Activated gamma-delta T cell (primary cell): ENCODE data around the gene NSL1.
"Not testable (repeated sequence)": the region's sequence is repeated elsewhere in the genome, so short reads cannot be mapped to it uniquely, and the experiment has no call there.

ENCODE experiments used
- DNase-seq: peaks from one replicate; lab custom pipeline; 2025; lab: John Stamatoyannopoulos, UW

Gene NSL1

GRCh38 chr1:212749821-212750535, 41.6 kb downstream of the NSL1 start:
- no peak for DNase-seq

GRCh38 chr1:212746546-212746945, 45.0 kb downstream of the NSL1 start:
- DNase-seq: no peak

GRCh38 chr1:212745303-212745702, 46.3 kb downstream of the NSL1 start:
- DNase-seq: no peak

DNA sequence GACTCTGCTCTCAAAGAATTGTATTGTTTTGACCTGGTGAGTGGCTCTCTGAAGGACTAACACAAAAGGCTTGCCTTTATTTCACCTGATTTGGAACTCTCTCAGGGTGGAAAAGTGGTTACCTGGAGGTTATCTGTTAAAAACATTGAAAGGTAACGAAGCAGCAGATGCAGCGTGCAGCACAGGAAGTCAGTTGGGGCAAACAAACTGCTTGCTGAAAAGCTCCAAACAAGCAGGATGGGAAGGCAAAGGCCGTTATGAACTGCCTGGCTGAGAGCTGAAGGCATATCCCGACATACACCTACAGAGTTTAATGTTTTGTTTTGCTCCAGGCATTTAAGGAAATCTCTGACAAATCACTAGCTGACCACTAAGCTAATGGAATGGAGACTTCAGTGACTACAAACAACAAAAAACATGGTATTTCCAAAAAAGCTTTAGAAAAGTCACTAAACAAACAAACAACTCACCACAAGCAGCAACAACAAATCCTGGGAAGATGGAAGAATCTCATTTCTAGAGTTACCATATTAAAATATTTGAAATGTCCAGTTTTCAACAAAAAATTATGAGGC, 47.6 kb downstream of the NSL1 start:
- no peak for DNase-seq

- no peak for DNase-seq
Observed at GRCh38 chr1:212738330-212738729, 53.2 kb downstream of the NSL1 start.

DNA sequence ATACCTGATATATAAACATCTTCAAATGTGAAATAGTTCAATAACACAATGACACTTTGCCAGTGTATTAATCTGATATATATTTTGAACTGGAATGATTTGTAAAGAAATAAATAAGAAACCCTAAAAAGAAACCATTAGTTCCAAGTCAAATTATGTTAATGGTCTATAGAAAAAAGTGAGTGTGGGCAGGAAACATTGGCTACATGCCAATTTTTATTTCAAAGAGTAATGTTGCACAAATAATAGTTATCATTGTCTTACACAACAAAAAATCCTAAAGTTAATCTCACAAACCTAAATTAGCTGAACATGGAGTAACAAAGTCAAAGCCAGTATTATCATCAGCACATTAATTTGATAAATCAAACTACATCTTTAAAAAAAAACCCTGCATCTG, 54.0 kb downstream of the NSL1 start:
- no peak for DNase-seq

- DNase-seq: no peak
Observed at GRCh38 chr1:212733109-212733508, 58.5 kb downstream of the NSL1 start.

DNA sequence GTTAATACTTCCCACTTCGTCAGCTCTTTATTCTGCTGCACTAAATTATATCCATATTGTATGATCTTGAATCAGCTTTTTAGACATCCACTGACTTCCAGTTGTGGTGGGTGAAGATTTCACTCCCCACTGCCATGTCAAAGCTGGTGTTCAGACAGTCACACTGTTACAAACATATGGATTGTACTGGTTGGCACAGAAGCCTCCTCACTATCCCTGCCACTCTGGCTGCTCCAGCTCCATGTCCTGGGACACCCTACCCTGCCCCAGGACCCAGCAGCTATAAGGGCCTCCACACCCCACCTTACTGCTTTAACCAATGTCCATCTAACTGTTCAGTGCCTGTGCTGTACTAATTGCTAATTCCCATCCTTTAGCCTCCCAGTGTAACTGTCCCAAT, 59.9 kb downstream of the NSL1 start:
- no peak for DNase-seq

DNA sequence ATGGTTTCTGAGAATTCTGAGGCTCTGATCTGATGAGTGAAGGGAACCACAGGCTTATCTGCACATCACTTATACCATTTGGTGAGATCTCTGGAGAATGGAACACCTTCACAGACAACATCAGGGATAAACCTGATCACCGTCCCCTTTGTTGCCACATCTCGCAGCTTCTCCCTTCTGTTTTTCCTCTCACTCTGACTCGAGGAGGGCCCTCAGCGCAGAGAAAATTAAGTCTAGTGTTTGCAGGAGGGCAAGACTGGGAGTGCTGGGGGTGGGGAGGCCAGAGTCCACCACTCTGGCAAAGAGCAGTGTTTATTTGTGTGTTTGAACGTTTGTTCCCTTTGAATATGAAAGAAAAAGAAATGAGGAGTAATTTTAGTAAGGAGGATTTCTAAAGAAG, 63.0 kb downstream of the NSL1 start:
- DNase-seq: no peak

DNA sequence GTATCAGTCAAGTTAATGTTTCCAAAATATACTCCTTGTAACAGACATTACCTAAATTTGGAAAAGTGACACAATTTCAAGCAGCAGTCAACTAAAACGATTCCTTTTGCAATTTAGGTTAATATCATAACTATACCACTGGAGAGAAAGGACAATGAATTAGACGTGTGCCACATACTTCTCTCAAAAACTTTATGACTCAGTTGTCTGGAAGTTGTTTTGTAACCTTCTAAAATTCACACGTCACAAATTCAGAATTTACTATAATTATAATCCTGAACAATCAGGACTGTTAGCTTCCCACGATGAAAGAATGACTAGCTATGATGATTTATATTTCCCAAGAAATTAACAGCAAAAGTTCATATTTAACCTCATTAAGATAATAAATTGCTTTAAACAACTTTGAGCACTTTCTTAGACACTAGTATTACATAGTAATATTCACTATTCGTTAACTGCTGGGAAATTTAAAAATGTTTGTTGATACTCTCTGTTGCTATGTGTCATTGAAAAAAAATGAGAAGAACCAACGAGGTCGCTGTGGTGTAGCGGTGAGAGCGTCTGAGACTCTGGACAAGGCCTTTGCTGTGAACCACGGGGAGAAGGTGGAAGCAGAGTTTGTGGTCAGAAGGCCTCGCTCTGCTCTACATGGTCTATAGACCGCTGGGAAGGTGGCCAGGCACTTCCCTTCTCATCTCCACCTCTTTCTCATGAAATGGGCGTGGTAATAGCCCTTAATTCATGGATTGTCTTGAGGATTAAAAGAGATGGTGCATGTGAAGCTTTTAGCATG, 64.0 kb downstream of the NSL1 start:
- DNase-seq: no peak

DNA sequence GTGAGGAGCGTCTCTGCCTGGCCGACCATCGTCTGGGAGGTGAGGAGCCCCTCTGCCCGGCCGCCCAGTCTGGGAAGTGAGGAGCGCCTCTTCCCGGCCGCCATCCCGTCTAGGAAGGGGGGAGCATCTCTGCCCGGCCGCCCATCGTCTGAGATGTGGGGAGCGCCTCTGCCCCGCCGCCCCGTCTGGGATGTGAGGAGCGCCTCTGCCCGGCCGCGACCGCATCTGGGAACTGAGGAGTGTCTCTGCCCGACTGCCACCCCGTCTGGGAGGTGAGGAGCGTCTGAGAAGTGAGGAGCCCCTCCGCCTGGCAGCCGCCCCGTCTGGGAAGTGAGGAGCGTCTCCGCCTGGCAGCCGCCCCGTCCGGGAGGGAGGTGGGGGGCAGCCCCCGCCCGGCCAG, 66.9 kb downstream of the NSL1 start:
- DNase-seq: not testable (repeated sequence)

GRCh38 chr1:212722270-212722957, 69.2 kb downstream of the NSL1 start:
- no peak for DNase-seq

GRCh38 chr1:212721388-212722247, 70.0 kb downstream of the NSL1 start:
- DNase-seq: no peak

DNA sequence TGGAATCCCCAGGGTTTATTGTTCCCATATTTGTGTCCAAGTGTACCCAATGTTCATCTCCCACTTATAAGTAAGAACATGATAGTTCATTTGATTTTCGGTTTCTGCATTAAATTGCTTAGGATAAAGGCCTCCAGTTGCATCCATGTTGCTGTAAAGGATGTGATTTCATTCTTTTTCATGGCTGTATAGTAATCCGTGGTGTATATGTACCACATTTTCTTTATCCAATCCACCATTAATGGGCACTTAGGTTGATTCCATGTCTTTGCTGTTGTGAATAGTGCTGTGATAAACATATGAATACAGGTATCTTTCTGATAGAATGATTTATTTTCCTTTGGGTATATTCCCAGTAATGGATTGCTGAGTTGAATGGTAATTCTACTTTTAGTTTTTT, 71.9 kb downstream of the NSL1 start:
- no peak for DNase-seq

DNA sequence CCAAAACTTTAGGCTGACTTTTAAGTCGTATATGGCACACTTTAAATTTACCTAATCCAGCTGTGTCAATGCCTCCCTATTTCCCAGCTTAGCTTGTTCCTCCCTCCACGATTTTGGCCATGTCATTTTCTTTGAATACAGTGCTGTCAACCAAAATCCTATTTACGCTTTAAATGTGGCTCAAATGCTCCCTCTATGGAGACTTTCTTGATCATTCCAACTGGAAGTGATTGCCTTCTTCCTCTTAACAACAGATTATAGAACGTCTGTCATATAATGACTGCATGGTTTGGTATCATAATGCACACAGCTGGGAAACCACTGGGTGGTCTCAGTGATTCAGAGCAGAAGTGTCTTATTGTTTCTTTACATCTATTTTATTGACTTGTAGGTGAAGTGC, 73.1 kb downstream of the NSL1 start:
- DNase-seq: no peak

DNA sequence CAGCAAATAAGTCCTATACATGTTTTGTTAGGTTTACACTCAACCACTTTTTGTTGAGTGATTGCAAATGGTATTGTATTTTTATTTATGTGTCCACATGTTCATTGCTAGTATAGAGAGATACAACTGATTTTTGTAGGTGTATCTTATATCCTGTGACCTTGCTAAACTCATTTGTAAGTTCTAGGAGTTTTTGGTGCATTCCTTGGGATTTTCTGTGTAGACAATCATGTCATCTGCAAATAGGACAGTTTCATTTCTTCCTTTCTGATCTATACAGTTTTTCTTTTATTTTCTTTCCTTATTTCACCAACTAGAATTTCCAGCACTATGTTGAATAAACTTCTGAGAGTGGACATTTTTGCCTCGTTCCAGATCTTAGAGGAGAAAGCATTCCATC, 75.4 kb downstream of the NSL1 start:
- no peak for DNase-seq

- DNase-seq: no peak
Observed at GRCh38 chr1:212713465-212714136, 78.0 kb downstream of the NSL1 start.

DNA sequence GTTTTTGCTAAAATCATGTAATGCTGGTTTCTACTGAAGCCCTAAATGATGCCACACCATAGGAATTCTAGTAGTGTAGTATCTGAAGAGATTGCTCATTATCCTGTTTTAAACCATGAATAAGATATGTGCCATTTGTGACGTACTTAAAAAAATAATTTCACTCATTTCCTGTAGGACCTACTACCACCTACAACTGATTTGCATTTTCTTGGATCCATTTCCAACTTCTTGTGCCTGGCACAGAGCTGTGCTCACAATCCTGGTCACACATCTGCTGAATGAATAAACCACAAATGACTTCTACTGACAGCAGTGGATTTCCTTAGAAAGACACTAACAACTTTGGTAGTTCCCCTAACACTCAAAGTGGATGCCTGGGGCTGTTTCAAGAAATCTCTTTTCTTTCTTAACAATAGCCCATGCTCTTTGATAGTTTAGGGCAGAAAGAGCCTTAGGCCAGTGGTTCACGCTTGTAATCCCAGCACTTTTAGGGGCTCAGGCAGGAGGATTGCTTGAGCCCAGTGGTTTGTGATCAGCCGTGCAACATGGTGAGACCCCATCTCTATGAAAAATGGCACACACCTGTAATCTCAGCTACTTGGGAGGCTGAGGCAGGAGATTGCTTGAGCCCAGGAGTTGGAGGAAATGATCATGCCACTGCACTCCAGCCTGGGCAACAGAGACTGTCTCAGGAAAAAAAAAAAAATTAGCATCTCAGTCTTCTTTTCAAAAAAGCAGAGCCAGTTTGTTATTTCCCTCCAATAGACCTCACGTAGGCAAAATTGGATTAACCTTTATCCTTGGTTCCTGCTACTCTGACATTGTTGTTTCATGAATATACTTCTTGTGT, 78.9 kb downstream of the NSL1 start:
- DNase-seq: no peak

DNA sequence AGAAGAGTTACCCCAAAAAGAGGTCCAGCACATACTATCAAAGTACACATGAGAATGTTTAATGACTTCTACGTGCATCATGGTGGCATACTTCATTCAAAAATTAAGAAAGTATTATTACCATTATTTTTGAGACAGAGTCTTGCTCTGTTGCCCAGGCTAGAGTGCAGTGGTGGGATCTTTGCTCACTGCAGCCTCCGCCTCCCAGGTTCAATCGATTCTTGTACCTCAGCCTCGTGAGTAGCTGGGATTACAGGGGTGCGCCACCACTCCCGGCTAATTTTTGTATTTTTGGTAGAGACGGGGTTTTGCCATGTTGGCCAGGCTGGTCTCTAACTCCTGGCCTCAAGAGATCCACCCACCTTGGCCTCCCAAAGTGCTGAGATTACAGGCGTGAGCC, 79.6 kb downstream of the NSL1 start:
- not testable (repeated sequence) for DNase-seq

DNA sequence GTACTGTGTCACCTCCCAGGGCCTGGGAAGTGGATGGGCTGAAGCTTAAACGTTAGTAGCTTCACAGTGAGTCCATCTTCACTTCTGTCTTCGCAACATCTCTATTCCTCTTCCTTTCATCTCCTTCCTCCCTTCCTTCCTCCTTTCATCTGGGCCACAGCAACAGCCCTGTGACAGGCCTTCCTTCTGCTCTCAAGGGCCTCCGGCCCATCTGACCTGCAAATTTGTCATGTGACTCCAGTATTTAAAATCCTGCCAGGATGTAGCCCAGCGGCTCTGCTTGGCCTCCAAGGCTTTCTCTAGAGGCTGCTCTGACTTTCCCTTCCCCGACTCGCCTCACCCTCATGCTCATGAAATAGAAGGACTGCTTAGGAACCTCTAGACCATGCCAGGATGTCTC, 81.0 kb downstream of the NSL1 start:
- DNase-seq: no peak
